Activated naive CD4-positive, alpha-beta T cell treated with Interleukin-2 at 50 U/mL for 16 hours (primary cell): Measurements from ENCODE around the gene SEMA4C.

Source experiments
- DNase-seq: peaks from one replicate; pipeline ENCODE4 v3.0.0-alpha.2; 2020

Gene SEMA4C

GRCh38 chr2:96878796-96879544 is 9.1 kb upstream of the SEMA4C start:
- DNase-seq, result no peak

- DNase-seq, result no peak
These were observed 8.3 kb upstream of the SEMA4C start for GRCh38 chr2:96878171-96878570.

- DNase-seq, result no peak
These were observed 7.8 kb upstream of the SEMA4C start for GRCh38 chr2:96877631-96878092.

GRCh38 chr2:96877042-96877451 is 7.2 kb upstream of the SEMA4C start:
- no peak for DNase-seq

GRCh38 chr2:96876269-96877041 is 6.6 kb upstream of the SEMA4C start:
- DNase-seq, result no peak

GRCh38 chr2:96875498-96876268 is 5.8 kb upstream of the SEMA4C start:
- DNase-seq, result no peak

- DNase-seq, result peak; percentile 18
These were observed 4.4 kb upstream of the SEMA4C start for GRCh38 chr2:96874198-96874831.

GRCh38 chr2:96873651-96874096 is 3.8 kb upstream of the SEMA4C start:
- DNase-seq, result no peak

- no peak for DNase-seq
These were observed 2.9 kb upstream of the SEMA4C start for GRCh38 chr2:96872591-96873349.

- DNase-seq, result peak; percentile 65
These were observed 861 bp upstream of the SEMA4C start for GRCh38 chr2:96870626-96871255.

GRCh38 chr2:96869281-96869821 is 529 bp downstream of the SEMA4C start:
- no peak for DNase-seq

- peak; percentile 63 for DNase-seq
These were observed 1.2 kb downstream of the SEMA4C start for GRCh38 chr2:96868555-96869280.

GRCh38 chr2:96867756-96868554 is 1.9 kb downstream of the SEMA4C start:
- DNase-seq, result peak; percentile 39

- DNase-seq, result no peak
These were observed 2.7 kb downstream of the SEMA4C start for GRCh38 chr2:96866986-96867755.

GRCh38 chr2:96866586-96866985 is 3.3 kb downstream of the SEMA4C start:
- no peak for DNase-seq

- no peak for DNase-seq
These were observed 3.7 kb downstream of the SEMA4C start for GRCh38 chr2:96866149-96866548.

GRCh38 chr2:96865654-96866053 is 4.2 kb downstream of the SEMA4C start:
- no peak for DNase-seq

GRCh38 chr2:96864343-96865091 is 5.4 kb downstream of the SEMA4C start:
- DNase-seq, result no peak
